Left forelimb (tissue), 1 donor: ENCODE results near the gene CYLD.

ENCODE experiments used
- DNase-seq: peaks from one replicate; pipeline ENCODE4 v3.0.0-alpha.2; 2018; ENCODE audit warnings: low spot score

CYLD gene

DNA sequence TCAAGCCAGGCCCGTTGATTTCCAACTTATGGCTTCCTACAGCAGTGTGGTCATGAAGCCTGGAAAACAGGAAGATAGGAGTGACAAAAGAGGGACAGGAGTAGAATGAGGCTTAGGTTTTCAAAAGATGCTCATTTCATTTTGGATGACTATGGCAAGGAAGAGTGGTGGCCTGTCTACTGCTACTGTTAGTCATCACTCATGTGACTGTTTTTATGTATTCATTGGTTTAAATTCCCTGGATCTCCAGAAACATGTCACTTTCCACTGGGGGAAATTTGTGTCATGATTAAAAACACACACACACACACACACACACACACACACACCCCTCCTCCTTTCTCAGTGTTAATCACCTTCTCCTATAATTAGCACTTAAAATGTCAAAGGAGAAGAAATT, 1.1 kb upstream of the CYLD start:
- no peak for DNase-seq

DNA sequence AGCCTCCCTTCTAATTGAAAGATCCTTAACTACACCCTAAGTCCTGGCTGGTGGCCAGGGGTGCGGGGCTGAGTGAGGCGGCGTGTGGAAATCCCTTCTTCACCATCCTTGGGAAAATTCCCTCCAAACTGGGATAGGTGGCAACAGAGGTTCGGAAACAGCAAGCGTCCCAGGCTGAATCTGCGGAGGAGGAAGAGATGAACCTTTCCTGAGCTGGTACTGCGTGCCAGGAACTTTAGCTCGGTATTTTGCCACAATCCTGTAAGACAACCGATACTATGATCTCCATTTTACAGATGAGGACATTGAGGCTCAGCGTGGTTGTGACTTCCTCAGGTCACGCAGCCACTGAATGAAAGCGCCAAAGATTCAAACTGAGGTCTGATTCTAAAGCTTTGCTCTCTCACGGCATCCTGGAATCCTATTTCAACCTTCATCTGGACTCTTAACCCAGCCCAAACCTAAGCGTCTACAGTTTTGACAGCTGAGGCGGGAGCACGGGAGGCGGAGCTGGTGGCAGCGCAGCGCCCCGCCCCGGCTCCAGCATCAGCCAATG, 583 bp upstream of the CYLD start:
- no peak for DNase-seq

DNA sequence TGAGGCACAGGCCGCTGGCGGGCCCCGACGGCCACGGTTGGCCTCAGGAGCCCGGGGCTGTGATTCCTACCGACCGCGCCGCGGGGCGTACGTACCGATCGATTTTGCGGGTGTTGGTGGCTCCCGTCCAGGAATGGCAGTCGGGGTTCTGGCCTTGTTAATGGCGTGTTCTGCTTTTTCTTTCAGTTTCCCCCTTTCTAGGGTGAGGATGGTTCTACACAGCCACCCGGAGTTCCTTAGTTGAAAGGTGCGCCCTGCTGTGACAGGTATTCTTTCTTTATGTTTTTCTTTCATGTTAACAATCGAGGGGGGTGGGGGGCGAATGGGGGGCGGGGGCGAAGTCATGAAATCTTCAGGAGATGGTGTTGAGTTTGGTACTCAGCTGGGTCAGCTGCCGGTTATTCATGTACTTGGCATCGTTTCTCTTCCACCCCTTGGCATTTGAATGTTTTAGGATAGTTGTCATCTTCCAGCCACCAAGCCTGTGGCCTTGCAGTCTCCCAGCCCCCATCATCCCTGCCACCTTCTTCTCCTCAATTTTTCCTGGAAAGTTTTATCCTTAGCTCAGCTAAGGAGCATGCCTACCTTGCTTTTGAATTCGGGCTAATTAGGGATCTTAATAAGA, 802 bp downstream of the CYLD start:
- DNase-seq, result no peak

DNA sequence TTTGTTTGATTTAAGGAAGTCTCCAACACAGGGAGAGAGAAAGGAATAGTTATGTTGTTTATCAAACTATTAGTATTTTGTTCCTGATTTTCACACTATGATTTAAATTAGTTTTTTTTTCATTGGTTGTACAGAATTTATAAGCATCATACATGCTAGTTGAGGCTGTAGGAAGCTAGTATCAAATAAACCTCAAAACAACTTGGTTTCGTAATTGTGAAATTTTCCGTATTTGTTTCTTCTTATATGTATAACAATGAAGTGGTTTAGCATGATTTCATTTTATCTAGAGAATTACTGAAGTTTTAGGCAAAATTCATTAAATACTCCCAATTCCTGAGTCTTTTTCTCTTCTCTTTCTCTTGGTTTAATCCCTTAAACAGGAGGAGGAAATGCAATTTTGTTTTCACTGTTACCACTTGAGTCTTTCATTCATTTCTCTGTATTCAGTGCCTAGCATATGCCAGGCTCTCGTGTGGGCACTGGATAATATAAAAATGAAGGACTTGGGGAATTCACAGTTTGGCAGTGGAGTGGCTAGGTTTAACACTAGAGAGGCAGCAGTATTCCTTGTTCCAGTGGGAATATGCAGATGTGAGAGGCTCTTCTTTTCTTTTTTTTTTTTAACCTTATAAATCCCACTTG, 1.8 kb downstream of the CYLD start:
- no peak for DNase-seq

DNA sequence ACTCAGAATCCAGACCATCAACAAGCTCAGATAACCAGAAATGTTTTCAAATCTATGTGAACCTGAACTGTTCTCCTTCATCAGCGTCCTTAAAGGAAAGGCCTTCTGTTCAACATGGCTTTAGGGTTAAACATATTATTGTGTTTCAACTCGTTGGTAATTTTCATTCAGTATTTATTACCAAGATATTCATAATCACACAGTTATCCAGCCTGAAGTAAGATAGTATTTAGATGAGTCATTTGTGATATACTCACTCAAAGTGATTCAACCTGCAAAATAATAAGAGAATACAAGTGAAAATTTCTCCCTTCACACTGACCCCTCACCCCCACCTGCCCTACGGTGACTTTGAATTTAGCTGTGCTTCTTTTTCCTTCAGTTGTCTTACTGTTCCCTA, 3.0 kb downstream of the CYLD start:
- DNase-seq, result no peak

DNA sequence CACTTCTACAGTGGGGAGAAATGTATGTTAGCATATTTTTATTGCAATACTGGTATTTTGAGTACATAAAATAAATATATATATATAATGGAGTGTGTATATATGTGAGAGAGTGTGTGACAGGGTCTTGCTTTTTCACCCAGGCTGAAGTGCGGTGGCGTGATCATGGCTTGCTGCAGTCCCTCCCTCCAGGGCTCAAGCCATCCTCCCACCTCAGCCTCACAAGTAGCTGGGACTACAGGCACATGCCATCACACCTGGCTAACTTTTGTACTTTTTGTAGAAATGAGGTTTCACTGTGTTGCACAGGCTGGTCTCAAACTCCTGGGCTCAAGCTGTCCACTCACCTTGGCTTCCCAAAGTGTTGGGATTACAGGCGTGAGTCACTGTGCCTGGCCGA, 4.1 kb downstream of the CYLD start:
- DNase-seq, result no peak

DNA sequence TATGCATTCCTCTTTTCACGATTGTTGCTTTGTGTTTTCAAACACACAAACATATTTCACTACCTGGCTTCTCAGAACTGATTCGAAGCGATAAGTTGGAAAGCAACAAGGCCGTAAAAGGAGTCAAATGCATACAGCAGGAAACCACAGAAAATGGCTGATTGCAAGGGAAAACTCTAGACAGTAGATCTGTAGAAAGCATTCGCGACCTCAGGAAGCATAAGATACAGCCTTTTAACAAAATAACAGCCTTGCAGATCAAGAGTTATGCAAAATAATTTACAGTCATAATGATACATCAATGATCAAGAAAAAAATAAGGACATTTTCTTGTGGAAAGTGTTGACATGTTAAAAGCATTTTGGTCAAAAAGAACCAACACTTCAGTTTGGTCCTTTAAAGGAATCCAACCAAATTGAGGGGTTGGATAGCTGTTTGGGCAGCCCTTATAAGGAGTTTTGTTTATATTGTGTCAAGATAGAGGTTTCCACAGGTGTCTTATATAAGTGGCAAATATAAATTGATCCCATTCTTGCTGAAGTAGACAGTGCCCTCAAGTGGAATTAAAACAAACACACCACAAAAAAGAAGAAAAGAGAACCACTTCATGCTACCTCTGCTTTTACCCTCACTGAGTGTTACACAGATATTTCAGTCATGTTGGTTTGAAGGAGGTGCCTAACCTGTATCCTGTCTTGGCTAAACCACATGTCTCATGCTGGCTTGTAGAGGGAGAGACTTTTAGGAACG, 5.5 kb downstream of the CYLD start:
- no peak for DNase-seq

DNA sequence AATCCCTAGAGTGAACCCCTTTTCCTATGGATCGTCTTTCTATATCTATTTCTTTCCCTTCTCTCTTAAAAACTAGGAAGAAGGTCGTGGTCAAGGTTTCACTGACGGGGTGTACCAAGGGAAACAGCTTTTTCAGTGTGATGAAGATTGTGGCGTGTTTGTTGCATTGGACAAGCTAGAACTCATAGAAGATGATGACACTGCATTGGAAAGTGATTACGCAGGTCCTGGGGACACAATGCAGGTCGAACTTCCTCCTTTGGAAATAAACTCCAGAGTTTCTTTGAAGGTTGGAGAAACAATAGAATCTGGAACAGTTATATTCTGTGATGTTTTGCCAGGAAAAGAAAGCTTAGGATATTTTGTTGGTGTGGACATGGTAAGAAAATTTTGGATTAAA, 9.6 kb downstream of the CYLD start:
- DNase-seq, result no peak

DNA sequence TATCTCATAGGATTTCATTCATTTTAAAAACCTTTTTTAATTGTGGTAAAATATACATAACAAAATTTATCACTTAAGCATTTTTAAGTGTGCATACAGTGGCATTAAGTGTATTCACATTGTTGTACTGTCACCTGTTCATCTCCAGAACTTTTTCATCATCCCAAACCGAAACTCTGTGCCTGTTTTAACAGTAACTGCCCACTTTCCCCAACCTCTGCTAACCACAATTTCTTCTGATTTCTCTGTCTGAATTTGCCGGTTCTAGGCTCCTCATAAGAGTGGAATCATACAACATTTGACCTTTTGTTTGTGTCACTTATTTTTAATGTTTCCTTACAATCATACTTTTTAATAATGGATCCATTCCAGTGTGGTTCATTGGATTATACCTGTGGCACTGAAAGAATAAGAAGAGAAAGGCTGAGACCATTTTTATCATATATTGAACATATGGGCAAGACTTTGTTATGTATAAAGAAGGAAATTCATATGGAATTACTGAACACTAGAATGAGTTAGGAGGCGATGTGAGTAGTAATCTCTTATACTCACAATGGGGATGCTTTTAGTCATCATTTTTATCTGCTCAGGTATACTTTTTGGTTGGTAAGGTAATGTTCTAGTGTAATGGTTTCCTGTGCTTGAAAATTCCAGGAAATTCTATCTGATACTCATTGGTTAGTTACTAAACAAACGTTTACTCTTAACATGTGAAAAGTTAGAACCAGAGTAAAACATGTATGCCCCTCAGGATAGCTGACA, 10.8 kb downstream of the CYLD start:
- DNase-seq, result no peak

DNA sequence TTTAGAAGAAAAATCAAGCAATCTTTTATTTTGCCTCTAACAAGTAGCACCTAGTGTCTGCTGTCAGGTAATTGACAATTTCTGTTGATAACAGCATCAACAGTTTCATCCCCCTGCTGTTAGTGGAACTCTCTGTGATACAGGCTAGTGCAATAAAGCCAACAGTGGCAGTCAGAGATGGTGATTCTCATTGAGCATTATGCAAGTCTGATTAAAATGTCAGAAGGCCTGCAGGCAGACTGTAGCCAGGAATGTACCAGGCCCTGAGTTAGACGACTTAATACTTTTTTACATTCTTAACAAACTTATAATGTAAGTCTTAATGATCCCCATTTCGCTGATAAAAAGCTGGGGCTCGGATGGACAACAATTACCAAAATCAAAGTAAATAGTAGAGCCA, 14.6 kb downstream of the CYLD start:
- DNase-seq, result no peak

DNA sequence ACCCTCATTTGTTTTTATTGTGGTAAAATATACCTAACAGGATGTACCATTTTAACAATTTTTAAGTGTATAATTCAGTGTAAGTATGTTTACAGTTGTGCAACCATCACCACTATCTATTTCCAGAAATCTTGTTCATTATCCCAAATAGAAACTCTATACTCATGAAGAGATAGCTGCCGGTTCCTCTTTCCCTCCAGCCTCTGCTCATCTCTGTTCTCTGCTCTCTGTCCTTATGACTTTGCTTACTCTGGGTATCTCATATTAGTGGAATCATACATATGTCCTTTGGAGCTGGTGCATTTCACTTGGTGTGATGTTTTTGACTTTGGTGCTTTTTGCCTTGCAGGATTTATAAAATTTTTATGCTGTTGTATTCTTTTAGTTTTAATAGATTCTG, 19.4 kb downstream of the CYLD start:
- DNase-seq, result no peak

DNA sequence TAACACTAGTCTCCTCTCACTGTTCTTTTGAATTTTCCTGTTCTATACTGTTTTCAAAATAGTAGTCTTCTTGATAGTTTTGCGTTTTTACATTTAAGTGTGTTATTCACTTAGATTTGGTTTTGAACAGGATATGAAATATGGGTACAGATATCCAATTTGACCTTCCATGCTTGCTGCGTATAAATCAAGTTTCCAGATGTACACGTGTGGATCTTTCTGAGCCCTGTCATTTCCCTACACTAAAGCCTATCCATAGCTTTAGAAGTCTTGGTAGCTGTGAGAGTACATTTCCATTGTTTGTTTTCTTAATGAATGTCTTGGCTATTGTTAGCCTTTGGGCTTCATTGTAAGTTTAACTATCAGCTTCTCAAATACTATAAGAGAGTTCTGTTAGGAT, 20.4 kb downstream of the CYLD start:
- no peak for DNase-seq

DNA sequence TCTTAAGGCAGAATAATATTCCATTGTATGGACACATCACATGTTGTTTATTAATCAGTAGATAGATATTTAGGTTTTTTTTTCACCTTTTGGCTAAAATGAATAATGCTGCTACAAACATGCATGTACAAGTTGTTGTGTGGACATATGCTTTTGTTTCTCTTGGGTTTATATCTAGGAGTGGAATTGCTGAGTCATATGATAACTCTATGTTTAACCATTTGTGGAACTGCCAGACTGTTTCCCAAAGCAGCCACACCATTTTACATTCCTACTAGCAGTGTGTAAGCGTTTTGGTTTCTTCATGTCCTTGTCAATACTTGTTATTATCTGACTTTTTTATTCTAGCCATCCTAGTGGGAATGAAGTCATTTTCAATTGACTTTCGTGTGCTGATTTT, 21.3 kb downstream of the CYLD start:
- DNase-seq, result no peak

DNA sequence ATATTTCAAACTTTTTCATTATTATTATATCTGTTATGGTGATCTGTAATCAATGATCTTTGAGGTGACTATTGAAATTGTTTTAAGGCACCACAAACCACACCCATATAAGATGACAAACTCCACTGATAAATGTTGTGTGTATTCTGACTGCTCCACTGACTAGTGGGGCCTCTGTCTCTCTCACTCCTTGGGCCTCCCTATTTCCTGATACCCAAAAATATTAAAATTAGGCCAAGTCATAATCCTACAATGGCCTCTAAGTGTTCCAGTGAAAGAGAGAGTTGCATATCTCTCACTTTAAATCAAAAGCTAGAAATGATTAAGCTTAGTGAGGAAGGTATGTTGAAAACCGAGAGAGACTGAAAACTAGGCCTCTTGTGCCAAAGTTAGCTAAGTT, 23.4 kb downstream of the CYLD start:
- no peak for DNase-seq

DNA sequence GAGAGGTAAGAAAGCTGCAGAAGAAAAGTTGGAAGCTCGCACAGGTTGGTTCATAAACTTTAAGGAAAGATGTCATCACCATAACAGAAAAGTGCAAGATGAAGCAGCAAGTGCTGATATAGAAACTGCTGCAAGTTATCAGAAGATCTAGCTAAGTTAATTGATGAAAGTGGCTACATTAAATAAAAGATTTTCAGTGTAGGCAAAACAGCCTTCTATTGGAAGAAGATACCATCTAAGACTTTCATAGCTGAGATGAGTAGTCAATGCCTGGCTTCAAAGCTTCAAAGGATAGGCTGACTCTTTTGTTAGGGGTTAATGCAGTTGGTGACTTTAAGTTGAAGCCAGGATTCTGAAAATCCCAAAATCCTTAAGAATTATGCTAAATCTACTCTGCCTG, 24.0 kb downstream of the CYLD start:
- DNase-seq, result no peak

DNA sequence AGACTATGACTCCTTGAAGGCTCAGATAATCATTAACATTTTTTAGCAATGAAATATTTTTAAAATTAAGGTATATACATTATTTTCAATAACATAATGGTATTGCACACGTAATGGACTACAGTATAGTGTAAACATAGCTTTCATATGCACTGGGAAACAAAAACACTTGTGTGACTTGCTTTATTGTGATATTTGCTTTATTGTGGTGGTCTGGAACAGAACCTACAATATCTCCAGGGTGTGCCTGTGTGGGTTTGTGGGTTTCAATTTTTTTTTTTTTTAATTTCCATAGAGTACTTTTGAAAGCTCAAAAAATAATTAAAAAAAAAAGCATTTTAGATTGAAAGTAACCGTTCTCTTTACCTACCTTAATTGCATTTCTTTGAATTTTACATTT, 25.3 kb downstream of the CYLD start:
- no peak for DNase-seq

DNA sequence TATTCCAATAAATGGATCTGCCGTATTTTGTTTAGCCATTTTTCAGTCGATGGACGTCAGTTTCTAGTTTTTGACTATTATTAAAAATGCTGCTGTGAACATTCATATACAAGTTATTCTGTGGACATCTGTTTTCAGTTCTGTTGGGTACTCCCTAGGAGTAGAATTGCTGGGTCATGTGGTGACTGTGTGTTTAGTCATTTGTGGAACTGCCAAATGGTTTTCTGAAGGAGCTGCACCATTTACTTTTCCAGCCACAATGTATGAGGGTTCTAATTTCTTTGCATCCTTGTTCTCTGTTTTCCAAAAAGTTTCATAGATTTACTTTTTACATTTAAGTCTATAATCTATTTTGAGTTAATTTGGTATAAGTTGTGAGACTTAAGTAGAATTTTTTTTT, 29.5 kb downstream of the CYLD start:
- DNase-seq, result no peak

DNA sequence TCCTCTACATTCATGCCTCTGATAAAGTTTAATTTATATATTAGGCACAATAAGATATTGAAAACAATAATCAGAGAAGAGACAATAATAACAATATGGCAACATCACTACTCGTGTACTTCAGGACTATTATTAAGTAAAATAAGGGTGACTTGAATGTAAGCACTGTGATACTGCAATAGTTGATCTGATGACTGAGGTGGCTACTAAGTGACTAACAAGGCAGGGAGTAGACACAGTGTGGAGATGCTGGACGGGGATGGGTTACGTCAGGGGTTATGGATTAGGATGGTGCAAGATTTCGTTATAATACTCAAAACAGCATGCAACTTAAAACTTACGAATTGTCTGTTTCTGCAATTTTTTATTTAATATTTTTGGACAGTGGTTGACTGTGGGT, 32.5 kb downstream of the CYLD start:
- DNase-seq, result no peak

DNA sequence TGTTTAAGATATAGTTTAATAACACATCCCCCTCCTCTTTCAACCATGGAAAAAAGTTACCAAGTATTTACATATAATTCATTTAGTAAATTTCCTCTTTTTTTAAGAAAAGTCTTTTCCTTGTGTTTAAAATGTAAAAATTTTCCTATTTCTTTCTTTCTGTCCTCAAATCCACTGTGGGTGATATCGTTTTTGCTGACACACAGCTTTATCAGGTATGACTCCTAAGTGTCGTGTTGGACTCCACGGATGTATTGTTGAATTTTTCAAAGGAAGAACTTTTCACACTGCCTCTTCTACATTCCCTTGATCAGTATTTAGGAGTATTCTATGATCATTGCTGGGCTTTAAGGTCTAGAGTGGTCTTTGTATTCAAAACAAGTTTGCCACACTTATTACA, 33.1 kb downstream of the CYLD start:
- no peak for DNase-seq

DNA sequence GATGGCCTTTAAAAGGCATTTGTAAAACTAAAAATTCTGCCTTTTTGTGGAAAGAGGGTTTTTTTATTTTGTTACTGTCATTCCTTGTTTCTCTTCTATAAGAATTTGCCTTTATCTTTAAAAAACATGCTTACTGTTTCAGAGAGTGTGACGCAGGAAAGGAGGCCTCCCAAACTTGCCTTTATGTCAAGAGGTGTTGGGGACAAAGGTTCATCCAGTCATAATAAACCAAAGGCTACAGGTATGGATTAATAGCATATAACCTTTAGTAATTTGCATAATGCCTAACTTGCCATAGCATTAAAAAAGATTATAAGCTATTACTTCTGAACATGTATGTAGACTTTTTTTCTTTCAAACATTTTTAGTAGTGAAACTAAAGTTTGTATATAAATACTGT, 34.2 kb downstream of the CYLD start:
- DNase-seq, result no peak

DNA sequence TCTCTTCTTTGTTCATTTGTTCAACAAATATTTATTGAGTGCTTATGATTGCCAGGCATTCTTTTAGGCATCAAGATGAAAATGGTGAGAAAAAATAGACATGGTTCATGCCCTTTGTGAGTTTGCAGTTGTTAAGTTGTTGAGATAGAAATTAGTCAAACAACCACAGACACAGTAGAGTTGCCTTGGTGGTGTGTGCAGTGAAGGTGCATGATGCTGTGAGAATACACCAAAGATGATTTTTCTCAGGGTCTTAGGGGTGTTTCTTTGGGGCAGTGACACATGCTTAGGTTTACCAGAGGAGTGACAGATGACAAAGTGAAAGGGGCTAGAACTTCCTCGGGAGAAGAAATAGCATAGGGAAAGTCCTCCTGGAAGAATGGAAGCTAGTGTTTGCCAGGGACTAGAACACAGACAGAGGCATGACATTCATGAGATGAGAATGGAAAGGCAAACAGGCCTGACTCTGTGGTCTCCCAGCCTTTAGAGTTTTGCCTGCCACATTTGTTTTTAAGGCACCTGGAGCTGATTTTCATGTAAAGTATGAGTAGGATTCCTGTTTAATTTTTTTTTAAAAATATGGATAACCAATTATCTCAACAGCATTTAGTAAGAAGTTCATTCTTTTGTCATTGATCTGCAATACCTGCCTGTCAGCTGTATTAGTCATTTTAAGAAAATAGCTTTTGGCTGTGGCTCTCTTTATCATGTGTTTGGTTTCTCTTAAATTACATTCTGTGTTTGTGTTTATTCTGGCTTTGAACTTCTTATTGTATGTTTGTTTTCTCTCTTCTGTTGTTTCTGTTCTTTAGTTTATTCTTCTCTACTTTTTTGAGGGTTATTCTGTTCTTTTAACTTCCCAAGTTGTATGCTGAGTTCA, 36.6 kb downstream of the CYLD start:
- DNase-seq, result no peak

DNA sequence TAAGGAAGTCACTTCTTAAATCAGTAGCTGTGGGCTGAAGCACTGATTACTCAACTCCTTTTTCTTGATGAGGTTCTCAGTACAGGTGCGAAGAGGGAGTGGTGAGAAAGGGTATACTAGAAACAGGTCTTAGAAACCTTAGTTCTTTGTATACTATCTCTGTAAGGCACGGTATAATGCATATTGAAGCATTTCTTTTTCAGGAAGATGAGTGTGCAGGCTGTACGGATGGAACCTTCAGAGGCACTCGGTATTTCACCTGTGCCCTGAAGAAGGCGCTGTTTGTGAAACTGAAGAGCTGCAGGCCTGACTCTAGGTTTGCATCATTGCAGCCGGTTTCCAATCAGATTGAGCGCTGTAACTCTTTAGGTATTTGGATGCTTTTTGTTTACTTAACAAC, 39.2 kb downstream of the CYLD start:
- DNase-seq, result no peak
